Thyroid gland (tissue), 4 donors: Measurements from ENCODE around the gene OR4C6. TPM values are rescaled to one million over a fixed set of nuclear protein-coding genes. Genes with fewer than 3 reads are reported as not detected.

ENCODE experiments used
- DNase-seq, 2 donors: peaks; one replicate each; pipeline ENCODE4 v3.0.0-alpha.2; 2019
- H3K27ac ChIP-seq, 3 donors: fragments of 200-600 bp; sonication (generic); 1 replicate in 2 of 3; 2 replicates in 1 of 3; pipeline ENCODE4 v1.5.1; 2016 to 2019; ENCODE audit warnings: mild to moderate bottlenecking in 1 of 3, moderate library complexity in 1 of 3
- H3K27me3 ChIP-seq: fragments of 200-600 bp; sonication (generic); one replicate; pipeline ENCODE4 v1.5.1; 2019
- H3K36me3 ChIP-seq, 2 donors: fragments of 200-600 bp; sonication (generic); one replicate each; pipeline ENCODE4 v1.5.1; 2016 to 2019
- H3K4me1 ChIP-seq, 2 donors: fragments of 200-600 bp; sonication (generic); one replicate each; pipeline ENCODE4 v1.5.1; 2017 to 2019
- H3K4me3 ChIP-seq, 3 donors: fragments of 200-600 bp; sonication (generic); replicated peaks in 1 of 3; 1 replicate in 2 of 3; 2 replicates in 1 of 3; pipeline ENCODE4 v1.5.1; 2016; ENCODE audit warnings: mild to moderate bottlenecking in 1 of 3
- H3K9me3 ChIP-seq: fragments of 200-600 bp; sonication (generic); one replicate; pipeline ENCODE4 v1.5.1; 2017
- POLR2A ChIP-seq, 2 donors: fragments of 450-650 bp; IDR thresholded peaks; one replicate each; pipeline ENCODE4 v1.6.1; 2017; ENCODE audit warnings: antibody characterized with exemption in 2 of 2, mild to moderate bottlenecking in 2 of 2, moderate library complexity in 1 of 2
- WGBS, 2 donors: methylation state at CpG; one replicate each; pipeline ENCODE4 v1.1.5; 2017; 5-methylcytosine and 5-hydroxymethylcytosine counted together
- intact Hi-C: fragments of 100-400 bp; cut with DNase I; formaldehyde crosslinking; loops from one replicate; pipeline ENCODE4 v1.15.1; 2023
- total RNA-seq, 4 donors: library from RNA; depleted of rRNA; stranded (reverse); fragments of >200 nt; gene quantifications; one replicate each; pipeline ENCODE4 v1.2.3, GENCODE V29; 2016
- TF ChIP-seq, protein P1 (sequence below), 6 experiments: fragments of 200-600 bp in 3 of 6; fragments of 450-650 bp in 3 of 6; sonication (generic) in 3 of 6; IDR thresholded peaks; one replicate each; pipeline ENCODE4 v1.5.1; 2016 to 2019; ENCODE audit warnings: antibody characterized with exemption in 6 of 6, mild to moderate bottlenecking in 2 of 6, inconsistent platforms in 1 of 6, moderate library complexity in 1 of 6

Gene OR4C6
- total RNA-seq, 4 donors from 2014 or later, result not detected

DNA sequence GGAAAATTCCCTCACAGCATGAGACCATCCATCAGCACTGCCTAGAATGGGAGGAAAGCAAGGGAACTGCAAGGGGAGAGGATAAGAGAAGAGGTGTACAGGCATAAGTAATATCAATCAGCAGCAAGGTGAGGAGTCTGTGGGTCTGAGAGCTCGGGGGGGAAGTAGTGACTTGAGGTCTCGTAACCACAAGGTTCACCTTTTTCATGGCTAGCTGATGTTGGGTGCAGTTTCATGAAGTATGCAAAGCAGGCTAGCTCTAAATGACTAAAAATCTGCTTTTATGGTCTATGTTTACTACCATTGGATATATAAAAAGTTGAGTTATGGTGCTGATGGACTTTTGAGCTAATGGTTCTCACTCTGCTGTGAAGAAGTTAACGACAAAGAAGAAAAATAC is 35.8 kb downstream of the OR4C6 start:
- Histone ChIP-seq H3K4me3 (no peak overlapping the region), H3K4me1 (no peaks in the 10 kb centered on the region), H3K36me3 (no peaks in the 10 kb centered on the region), H3K27me3 (no peaks in the 10 kb centered on the region), H3K27ac (no peak overlapping the region), H3K9me3 (no peaks in the 10 kb centered on the region)
- WGBS, 2 donors, result 79 to 80% methylated on average over 3 of the region's 3 CpGs
- no peak for DNase-seq
- TF ChIP-seq, protein P1, sequence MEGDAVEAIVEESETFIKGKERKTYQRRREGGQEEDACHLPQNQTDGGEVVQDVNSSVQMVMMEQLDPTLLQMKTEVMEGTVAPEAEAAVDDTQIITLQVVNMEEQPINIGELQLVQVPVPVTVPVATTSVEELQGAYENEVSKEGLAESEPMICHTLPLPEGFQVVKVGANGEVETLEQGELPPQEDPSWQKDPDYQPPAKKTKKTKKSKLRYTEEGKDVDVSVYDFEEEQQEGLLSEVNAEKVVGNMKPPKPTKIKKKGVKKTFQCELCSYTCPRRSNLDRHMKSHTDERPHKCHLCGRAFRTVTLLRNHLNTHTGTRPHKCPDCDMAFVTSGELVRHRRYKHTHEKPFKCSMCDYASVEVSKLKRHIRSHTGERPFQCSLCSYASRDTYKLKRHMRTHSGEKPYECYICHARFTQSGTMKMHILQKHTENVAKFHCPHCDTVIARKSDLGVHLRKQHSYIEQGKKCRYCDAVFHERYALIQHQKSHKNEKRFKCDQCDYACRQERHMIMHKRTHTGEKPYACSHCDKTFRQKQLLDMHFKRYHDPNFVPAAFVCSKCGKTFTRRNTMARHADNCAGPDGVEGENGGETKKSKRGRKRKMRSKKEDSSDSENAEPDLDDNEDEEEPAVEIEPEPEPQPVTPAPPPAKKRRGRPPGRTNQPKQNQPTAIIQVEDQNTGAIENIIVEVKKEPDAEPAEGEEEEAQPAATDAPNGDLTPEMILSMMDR (IDR thresholded peaks at IDR 0.05), result no peak
- no peak for TF ChIP-seq POLR2A (IDR thresholded peaks at IDR 0.05)
- intact Hi-C loops, result no loop called here

DNA sequence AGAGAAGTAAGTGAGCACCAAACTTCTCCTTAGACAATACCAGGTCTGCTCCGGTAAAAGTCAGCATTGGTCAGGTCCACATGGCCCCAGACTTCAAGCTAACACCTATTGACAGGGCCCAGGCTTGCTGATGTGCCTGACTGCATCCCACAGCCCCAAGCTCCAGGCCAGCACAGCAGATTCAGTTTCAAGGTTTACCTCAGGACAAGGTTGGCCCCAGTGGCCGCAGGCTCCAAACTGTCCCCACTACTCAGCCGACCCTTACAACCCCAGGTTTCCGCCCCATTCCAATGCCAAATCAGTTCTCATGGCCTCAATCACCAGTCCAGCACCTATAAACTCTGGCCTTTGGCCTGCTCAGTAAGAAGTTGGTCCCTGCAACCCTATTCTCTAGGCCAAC is 39.4 kb downstream of the OR4C6 start:
- Histone ChIP-seq H3K36me3 (no peaks in the 10 kb centered on the region), H3K4me1 (no peaks in the 10 kb centered on the region), H3K27ac (no peak overlapping the region), H3K4me3 (no peak overlapping the region), H3K27me3 (no peaks in the 10 kb centered on the region), H3K9me3 (no peaks in the 10 kb centered on the region)
- intact Hi-C loops, result no loop called here
- TF ChIP-seq, protein P1 (IDR thresholded peaks at IDR 0.05), result no peak
- no peak for TF ChIP-seq POLR2A (IDR thresholded peaks at IDR 0.05)
- 77 to 78% methylated on average over 4 of the region's 4 CpGs for WGBS, 2 donors
- no peak for DNase-seq

DNA sequence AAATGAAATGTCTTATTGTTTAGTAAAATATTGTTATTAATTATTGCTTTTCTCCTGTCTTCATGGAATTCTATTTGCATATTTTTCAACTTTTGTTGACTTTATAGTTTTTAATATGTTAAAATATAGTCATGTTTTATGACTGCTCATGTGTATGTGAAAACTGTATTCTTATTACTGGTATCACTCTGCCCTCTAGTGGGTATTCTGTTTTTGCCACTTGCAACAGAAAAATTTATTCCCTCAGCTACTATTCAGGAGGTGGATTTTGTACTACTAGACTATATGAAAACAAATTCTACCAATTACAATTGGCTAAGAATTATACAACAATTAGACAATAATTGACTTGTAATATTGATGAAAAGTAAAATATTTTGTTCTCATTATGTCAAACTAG is 45.0 kb downstream of the OR4C6 start:
- H3K4me3 ChIP-seq, result no peak overlapping the region
- H3K36me3 ChIP-seq, result no peaks in the 10 kb centered on the region
- H3K9me3 ChIP-seq, result no peaks in the 10 kb centered on the region
- H3K27ac ChIP-seq, result no peak overlapping the region
- no peaks in the 10 kb centered on the region for H3K27me3 ChIP-seq
- TF ChIP-seq POLR2A (IDR thresholded peaks at IDR 0.05), result no peak
- TF ChIP-seq, protein P1 (IDR thresholded peaks at IDR 0.05), result peak in 1 of 6 experiments; percentile 15
- no peaks in the 10 kb centered on the region for H3K4me1 ChIP-seq
- no peak for DNase-seq
- intact Hi-C loops, result no loop called here

- 30 to 35% methylated on average over 10 of the region's 10 CpGs for WGBS, 2 donors
- Histone ChIP-seq H3K27me3 (no peaks in the 10 kb centered on the region), H3K4me1 (no peaks in the 10 kb centered on the region), H3K36me3 (no peaks in the 10 kb centered on the region), H3K9me3 (no peaks in the 10 kb centered on the region), H3K27ac (no peak overlapping the region), H3K4me3 (no peak overlapping the region)
- TF ChIP-seq, protein P1 (IDR thresholded peaks at IDR 0.05), result no peak
- TF ChIP-seq POLR2A (IDR thresholded peaks at IDR 0.05), result no peak
- no peak for DNase-seq
- intact Hi-C loops, result no loop called here
Observed at GRCh38 chr11:55714982-55715888, 53.2 kb downstream of the OR4C6 start.

Other genes with a start within 250 kb of the OR4C6 start
- gene OR4C15, start 107.7 kb upstream of the OR4C6 start, total RNA-seq, result not detected
- gene OR4C16, start 90.1 kb upstream of the OR4C6 start, total RNA-seq, result not detected
- gene OR4C11, start 54.6 kb upstream of the OR4C6 start, total RNA-seq, result not detected
- gene OR4P4, start 27.1 kb upstream of the OR4C6 start, total RNA-seq, result not detected
- not detected for gene OR4S2, start 13.9 kb upstream of the OR4C6 start, total RNA-seq
- not detected for gene OR5D13, start 111.2 kb downstream of the OR4C6 start, total RNA-seq
- not detected for gene OR5D14, start 133.4 kb downstream of the OR4C6 start, total RNA-seq
- not detected for gene OR5L1, start 149.2 kb downstream of the OR4C6 start, total RNA-seq
- gene OR5D18, start 157.4 kb downstream of the OR4C6 start, total RNA-seq, result not detected
- not detected for gene OR5L2, start 165.0 kb downstream of the OR4C6 start, total RNA-seq
- gene OR5D16, start 176.6 kb downstream of the OR4C6 start, total RNA-seq, result not detected
- not detected for gene TRIM51, start 221.1 kb downstream of the OR4C6 start, total RNA-seq